ENCODE results near the gene SEMA4B.
A peak's percentile ranks its signal among the peaks of the same experiment; 100 is the strongest.

The SEMA4B gene

GRCh38 chr15:90207252-90207651 lies 6.1 kb downstream of the SEMA4B start:
- no peak for DNase-seq

GRCh38 chr15:90208356-90208755 lies 7.2 kb downstream of the SEMA4B start:
- no peak for DNase-seq

- peak; percentile 70 for DNase-seq
These were observed 8.5 kb downstream of the SEMA4B start for GRCh38 chr15:90209591-90209990.

GRCh38 chr15:90210593-90210992 lies 9.5 kb downstream of the SEMA4B start:
- DNase-seq = no peak

GRCh38 chr15:90211009-90211408 lies 9.9 kb downstream of the SEMA4B start:
- DNase-seq = no peak

- no peak for DNase-seq
These were observed 10.5 kb downstream of the SEMA4B start for GRCh38 chr15:90211440-90212143.

GRCh38 chr15:90212221-90213098 lies 11.3 kb downstream of the SEMA4B start:
- DNase-seq = no peak

GRCh38 chr15:90213122-90213817 lies 12.1 kb downstream of the SEMA4B start:
- no peak for DNase-seq

- no peak for DNase-seq
These were observed 12.7 kb downstream of the SEMA4B start for GRCh38 chr15:90213818-90214204.

GRCh38 chr15:90214553-90215196 lies 13.5 kb downstream of the SEMA4B start:
- DNase-seq = no peak

GRCh38 chr15:90217671-90218394 lies 16.7 kb downstream of the SEMA4B start:
- no peak for DNase-seq

GRCh38 chr15:90219421-90220141 lies 18.5 kb downstream of the SEMA4B start:
- peak; percentile 55 for DNase-seq

- peak; percentile 51 for DNase-seq
These were observed 20.2 kb downstream of the SEMA4B start for GRCh38 chr15:90221246-90221900.

GRCh38 chr15:90222547-90222946 lies 21.4 kb downstream of the SEMA4B start:
- no peak for DNase-seq

- DNase-seq = no peak
These were observed 22.5 kb downstream of the SEMA4B start for GRCh38 chr15:90223441-90224165.

GRCh38 chr15:90225047-90225446 lies 23.9 kb downstream of the SEMA4B start:
- DNase-seq = no peak

GRCh38 chr15:90225504-90226234 lies 24.5 kb downstream of the SEMA4B start:
- no peak for DNase-seq

- no peak for DNase-seq
These were observed 26.2 kb downstream of the SEMA4B start for GRCh38 chr15:90227336-90227735.

Measured in activated CD4-positive, alpha-beta T cell treated with anti-CD3 and anti-CD28 coated beads, Interleukin-10, Interleukin-2, amounts not matched to agents 100 ng/mL and 50 ng/mL, durations not matched to agents 16 hours and 8 hours (primary cell).